GM21381 (cell line): ENCODE data around the gene ANKDD1B.
"Not testable (repeated sequence)": the region's sequence is repeated elsewhere in the genome, so short reads cannot be mapped to it uniquely, and the experiment has no call there.

Experiments used
- ATAC-seq: cut with Tn5 transposase; IDR thresholded peaks from one replicate; pipeline ENCODE4 v1.9.1; 2021; ENCODE audit warnings: mild to moderate bottlenecking, moderate library complexity; ENCODE audit not compliant: unreplicated experiment

The ANKDD1B gene

DNA sequence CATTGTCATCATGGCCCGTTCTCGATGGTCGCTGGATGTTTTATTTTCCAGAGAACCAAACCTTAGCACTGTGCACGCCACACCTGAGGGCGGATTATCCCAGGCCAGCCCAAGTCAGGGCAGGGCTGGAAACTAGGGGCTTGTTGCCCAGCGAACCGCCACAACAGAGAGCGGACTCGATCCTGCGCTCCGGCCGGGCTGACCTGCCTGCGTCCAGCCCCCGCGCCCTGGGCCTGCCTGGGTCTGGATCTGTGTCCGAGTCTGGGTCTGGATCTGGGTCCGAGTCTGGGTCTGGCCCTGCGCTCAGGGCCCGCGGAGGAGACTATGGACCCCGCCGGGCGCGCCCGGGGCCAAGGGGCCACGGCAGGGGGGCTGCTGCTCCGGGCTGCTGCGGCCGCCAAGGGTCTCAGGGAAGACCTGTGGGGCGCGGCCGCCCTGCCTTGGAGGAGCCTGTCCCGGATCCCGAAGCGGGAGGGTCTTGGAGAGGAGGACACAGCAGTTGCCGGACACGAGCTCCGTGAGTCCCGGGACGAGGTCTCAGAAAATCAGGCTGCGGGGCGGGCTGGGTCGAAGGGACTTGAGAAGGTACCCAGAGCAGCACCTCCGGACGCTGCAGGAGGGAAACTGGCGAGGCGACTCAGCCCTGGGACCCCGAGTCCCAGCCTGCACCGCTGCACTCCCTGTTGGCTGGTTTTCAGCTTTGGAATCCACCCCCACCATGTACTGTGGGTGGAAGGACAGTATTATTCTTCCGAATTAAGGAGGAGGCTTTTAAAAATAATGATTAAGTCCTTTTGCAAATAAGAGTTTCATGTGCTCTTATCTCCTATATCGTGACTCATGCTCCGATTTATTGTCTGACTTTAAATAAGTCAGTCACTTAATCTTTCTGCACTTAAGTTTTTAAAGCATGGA, at the start of gene ANKDD1B:
TSS of gene ANKDD1B (plus strand) at position 143 of the 915 bp plus-strand sequence. CDS start at position 325, 182 bp downstream.
- ATAC-seq, result no peak

DNA sequence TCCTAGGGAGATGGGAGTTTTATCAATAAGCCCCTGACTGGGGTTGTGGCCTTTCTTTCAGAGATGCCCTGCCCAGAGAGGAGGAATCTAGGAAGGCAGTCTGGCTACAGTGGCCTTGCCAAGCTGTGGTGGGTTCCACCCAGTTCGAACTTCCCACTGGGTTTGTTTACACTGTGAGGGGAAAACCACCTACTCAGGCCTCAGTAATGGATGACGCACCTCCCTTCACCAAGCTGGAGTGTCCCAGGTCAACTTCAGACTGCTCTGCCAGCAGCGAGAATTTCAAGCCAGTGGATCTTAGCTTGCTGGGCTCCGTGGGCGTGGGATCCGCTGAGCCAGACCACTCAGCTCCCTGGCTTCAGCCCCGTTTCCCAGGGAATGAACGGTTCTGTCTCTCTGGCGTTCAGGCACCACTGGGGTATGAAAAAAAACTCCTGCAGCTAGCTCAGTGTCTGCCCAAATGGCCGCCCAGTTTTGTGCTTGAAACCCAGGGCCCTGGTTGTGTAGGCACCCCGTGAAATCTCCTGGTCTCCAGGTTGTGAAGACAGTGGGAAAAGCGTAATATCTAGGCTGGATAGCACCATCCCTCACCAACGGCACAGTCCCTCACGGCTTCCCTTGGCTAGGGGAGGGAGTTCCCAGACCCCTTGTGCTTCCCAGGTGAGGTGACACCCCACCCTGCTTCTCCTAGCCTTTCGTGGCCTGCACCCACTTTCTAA, 45.1 kb upstream of the ANKDD1B start:
- ATAC-seq, result not testable (repeated sequence)

DNA sequence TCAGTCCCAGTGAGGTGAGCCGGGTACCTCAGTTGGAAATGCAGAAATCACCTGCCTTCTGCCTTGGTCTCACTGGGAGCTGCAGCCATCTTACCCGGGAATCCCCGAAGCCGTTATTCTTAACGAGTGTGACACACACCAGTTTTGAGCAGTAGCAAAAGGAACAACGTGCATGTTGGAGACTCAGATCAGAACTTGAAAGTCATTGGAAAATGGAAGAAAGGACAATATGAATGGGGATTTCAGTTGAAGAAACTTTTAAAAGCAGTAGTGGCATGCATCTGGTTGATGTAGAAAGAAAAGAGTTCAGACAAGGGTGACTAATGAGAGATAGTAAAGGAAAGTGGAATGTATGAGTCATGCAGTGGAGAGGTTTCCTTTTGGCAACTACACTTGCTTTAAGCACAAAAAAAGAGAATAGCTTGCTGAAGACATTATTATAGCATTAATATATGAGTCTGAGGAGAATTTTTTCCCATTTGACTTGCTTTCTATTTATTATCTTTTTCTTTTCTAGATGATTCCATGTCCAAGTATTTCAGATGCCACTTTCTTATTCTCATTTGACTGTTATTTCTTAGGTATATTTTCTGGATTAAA, 44.4 kb upstream of the ANKDD1B start:
- ATAC-seq, result peak; percentile 84

DNA sequence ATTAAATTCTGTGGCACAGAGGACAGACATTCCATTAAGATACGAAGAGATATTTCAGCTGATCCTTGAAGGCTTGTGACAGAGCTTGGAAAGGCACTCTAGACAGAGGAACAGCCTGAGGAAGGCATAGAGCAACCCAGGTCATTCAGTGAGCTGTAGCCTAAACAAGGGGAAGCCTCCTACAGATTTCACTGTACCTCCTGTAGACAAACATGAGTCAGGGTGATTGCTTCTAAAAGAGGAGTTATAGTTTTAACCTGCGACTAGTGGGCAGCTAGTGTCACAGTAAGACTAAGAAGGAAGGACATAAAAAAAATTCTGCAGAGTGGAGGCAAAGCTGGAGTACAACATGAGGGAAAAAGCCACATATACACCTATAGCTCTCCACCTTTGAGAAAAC, 43.5 kb upstream of the ANKDD1B start:
- ATAC-seq, result peak; percentile 49

DNA sequence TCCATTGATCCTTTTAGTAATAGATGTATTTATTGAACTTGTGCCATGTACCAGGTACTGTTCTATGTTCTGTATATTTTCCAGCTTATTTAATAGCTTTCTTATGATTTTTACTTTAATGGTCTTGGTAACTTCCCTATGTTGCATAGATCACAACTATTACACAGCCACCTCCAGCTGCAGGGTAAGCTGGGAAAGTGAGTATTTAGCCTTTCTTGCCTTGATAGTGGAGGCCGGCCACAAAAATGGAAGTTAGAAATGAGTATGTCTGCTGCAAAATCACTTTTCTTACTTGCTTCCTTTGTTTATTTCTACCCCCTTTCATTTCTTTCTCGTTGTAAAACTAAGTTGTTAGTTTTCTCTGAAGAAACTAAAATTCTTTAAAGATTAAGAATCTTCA, 43.1 kb upstream of the ANKDD1B start:
- ATAC-seq, result no peak

DNA sequence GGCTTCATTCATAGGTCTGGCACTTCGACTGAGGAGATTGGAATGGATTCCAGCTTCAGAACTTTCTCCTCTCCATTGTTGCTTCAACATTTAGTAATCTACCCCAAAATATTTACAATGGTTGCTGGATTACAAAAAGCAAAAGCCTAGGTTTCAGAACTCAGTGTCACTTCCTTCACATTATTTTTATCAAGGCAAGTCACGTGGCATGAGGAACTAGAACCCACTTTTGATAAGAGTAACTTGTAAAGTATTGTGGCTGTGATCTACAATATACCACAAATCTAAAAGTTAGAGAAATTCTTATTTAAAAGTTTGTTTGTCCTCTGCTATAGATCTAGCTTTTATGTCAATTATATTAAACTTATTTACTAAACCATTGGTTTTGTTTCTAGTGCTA, 39.7 kb upstream of the ANKDD1B start:
- ATAC-seq, result no peak

DNA sequence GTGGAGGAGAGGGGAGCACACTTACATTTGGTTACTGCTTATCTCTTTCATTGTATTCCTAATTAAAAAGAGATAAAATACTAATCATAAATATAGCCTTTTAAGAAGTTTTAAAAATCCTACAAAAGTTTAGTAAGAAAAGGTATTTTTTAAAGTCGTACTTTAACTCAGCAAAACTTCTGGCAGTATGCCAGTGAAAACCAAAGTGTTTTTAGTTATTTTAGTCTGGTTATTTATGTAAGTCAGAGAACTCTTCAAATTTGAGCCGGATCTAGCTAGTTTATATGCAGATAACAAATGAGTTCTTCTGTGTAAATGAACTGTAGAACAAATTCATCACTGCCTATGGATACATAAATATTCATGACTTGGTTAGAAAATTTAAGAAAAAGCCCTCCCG, 36.5 kb upstream of the ANKDD1B start:
- ATAC-seq, result peak; percentile 12

DNA sequence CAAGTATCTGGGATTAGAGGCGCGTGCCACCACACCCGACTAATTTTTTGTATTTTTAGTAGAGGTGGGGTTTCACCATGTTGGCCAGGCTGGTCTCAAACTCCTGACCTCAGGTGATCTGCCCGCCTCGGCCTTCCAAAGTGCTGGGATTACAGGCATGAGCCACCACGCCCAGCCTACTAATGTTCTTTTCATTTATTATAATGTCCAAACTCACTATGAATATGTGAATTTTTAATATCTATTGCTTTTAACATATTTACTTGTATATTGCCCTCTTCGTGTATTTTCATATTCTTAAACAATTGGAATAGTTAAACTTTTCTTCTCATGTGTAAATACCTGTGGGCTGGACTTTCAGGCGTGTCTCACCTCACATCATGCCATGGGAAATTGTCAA, 33.0 kb upstream of the ANKDD1B start:
- ATAC-seq, result not testable (repeated sequence)

DNA sequence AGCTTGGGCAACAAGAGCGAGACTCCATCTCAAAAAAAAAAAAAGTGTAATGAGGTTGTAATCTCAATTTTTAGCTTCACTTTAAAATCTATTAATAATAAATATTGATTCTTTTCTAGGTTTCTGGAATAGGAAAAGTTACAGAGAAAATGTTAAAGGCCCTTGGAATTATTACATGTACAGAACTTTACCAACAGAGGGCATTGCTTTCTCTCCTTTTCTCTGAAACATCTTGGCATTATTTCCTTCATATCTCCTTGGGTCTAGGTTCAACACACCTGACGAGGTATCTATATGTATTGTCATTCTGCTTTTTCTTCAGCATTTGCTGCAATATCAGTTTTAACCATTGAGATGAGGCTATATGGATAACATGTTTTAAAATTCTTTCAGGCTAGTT, 26.6 kb upstream of the ANKDD1B start:
- no peak for ATAC-seq

DNA sequence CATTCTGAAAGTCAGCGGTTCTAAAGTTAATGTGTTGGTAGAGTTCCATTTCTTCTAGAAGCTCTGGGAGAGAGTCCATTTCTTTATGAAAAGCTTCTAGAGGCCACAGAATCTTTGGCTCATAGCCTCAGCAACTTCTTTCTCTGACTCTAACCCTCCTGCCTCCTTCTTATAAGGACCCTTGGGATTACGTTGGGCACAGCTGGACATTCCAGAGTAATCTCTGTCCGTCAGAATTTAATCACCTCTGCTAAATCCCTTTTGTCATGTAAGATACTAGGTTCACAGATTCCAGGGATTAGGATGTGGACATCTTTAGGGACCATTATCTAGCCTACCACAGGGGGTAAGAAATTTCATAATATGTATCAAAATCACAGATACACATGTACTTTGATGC, 22.6 kb upstream of the ANKDD1B start:
- no peak for ATAC-seq

DNA sequence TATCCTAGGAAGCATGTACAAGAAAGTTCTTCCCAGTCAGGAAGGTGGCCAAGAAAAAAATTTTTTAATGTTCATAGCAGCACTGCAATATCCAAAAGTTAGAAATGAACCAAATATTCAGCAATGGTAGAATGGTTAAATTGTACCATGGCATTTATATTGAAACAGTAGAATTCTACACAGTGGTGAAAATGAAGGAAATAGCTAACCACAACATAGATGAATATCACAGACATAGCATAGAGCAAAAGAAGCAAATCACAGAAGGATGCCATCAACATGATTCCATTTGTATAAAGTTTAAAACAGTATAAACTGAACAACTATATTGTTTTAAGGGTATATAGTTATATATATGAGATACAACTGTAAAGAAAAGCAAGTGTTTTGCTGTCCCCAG, 10.7 kb upstream of the ANKDD1B start:
- ATAC-seq, result no peak

DNA sequence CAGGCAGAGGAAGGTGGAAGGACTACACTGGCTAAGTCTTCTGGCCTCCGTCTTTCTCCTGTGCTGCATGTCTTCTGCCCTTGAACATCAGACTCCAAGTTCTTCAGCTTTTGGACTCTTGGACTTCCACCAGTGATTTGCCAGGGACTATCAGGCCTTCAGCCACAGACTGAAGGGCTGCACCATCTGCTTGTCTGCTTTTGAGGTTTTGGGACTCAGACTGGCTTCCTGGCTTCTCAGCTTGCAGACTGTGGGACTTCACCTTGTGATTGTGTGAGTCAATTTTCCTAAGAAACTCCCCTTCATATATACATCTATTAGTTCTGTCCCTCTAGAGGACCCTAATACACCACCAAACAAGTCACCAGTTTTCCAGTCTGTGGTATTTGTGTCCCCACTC, 9.7 kb upstream of the ANKDD1B start:
- no peak for ATAC-seq

DNA sequence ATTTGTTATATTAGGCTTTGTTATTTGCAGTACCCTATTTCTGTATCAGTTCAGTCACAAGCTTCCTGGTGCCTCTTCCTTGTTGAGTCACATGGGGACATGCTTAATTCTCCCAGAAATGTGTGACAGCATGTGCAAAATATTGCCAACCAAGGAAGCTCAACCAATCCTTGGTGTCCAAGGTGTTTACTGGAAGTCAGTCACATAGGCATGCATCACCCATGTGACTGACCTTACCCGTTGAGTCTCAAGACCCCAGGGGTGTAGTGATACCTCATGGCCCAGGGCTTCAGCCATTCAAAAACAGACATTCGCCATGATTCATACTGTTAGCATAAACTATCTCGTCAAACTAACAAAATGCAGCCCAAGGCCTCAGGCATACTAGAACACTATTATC, 9.3 kb upstream of the ANKDD1B start:
- no peak for ATAC-seq

DNA sequence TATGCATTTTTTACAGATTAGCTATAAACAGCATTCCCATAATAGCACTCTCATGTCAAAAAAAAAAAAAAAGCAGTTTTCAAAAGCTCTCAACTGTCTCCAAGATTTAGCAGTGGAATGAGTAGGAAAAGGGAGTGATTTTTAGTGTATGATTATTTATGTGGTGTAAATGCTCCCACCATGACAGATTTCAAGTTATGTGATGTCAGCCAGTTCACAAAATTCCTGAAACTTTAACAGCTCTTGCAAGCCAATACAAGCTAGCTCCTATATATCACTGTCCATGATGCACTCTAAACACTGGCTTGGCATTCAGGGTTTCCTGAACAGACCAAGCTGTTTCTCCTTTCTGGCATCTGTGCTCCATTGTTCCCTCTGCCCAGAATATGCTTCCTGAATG, 7.9 kb upstream of the ANKDD1B start:
- no peak for ATAC-seq

DNA sequence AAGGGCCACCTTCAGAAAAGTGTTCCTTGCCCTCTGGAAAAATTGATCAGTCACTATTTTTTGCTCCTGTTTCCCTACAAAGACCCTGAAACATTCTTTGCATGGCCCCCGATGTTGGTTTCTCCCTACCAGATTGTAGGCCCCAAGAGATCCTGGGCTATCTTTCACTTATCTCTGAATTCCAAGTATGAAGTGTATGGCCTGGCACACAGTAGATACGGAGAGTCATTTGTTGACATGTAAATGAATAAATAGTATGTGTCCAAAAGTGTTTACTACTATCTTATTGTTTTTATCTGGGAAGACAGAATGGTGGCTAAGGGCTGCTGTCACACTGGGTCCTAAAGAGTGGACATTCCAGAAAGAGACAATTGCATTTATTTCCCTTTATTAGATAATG, 7.4 kb upstream of the ANKDD1B start:
- ATAC-seq, result no peak

DNA sequence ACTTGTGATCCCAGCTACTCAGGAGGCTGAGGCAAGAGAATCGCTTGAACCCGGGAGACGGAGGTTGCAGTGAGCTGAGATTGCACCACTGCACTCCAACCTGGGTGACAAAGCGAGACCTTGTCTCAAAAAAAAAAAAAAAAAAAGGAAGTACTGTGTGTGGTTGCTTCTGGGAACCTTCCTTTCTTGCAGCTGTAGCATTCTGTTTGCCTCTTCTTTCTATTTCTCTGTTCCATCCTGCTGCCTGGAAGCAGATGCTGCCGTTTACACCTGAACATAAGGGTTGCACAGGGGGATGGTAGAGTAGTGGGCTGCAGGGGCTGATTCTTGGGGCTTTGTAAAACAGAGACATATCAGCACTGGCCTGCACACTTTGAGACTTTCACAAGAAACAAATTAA, 3.9 kb upstream of the ANKDD1B start:
- not testable (repeated sequence) for ATAC-seq

DNA sequence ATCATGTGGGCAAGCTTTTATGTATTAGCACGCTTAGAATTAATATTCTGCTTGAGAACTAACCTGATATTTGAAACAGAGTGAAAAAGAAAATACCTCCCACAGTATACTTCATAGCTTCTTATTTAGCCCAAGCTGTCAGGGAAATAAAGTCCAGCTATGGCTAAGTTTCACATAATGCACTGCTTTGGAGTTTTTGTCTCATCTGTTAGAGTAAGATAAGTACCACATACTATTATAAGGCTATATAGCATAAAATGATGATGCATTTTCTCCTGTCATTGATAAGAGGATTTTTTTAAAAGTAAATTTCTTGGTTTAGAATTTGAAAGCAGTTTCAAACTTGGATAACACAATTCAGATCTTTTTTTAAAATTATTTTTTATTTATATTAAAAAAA, 2.4 kb upstream of the ANKDD1B start:
- ATAC-seq, result no peak

DNA sequence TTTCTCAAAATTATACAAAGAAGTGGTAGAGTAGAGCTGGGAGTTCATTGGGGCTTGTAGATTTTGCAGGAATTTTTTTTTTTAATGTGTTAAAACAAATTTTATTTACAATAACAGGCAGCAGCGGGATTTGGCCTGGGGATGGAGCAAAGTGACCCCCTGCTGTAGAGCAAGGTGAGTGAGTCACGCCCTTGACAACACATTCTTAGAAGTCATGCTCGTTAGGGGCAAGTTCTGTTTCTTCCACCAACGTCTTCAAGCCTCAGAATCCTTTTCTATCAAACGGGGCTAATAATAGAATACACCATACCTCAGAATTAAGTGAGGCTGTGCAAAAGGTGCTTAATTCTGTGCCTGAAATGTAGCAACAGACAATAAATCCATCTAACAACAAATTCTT, 1.1 kb upstream of the ANKDD1B start:
- no peak for ATAC-seq

DNA sequence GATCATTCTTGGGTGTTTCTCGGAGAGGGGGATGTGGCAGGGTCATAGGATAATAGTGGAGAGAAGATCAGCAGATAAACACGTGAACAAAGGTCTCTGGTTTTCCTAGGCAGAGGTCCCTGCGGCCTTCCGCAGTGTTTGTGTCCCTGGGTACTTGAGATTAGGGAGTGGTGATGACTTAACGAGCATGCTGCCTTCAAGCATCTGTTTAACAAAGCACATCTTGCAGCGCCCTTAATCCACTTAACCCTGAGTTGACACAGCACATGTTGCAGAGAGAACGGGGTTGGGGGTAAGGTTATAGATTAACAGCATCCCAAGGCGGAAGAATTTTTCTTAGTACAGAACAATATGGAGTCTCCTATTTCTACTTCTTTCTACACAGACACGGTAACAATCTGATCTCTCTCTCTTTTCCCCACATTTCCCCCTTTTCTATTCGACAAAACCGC, 368 bp upstream of the ANKDD1B start:
- not testable (repeated sequence) for ATAC-seq

DNA sequence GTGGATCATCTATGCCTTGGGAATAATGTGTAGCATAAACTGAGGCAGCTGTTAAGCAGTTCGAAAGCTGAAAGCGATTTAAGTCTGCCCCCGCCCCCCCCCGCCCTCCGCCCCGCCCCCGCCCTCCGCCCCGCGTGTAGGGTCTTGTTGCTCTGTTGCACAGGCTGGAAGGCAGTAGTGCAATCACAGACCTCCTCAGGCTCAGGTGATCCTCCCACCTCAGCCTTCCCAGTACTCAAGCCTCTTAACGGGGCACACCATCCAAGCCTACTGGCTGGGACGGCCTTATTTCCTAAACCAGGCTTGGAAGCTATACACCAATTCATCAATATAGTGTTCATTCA, 945 bp downstream of the ANKDD1B start:
- no peak for ATAC-seq

DNA sequence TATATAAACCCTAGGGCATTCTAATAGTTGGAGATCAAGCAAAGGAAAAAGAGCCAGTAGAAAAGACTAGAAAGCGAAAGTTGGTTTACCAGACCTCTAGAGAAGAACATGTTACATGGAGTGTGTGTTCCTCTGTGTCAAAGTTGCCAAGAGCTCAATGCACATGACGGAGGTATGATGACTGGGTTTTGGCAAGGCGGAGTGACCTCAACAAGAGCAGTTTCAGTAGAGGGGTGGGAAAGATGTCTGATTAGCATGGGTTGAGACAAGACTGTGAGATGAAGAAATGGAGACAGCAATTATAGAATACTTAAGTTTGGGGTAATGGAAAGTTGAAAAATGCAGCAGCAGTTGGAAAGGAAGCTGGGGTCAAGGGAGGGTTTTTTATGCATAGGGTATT, 1.6 kb downstream of the ANKDD1B start:
- no peak for ATAC-seq

DNA sequence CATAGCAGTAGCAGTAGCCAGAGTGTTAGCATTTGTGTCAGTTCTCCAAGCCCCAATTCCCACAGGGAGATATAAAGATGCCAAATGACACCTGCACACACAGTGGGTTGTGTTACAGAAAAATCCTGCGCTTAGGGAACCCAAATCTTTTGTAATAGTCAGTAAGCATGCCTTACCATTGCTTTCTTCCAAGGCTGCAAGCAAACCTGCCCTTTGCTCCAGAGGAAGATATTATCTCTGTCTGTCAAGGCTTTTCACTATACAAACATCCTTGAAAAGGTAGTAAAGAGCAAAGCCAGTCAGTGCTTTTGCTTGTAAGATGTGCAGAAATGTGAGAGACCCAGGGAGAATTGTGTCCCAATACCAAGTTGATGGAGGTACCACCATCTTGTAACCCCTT, 2.9 kb downstream of the ANKDD1B start:
- ATAC-seq, result no peak
